ENCODE results near the gene SLC25A53.

DNA sequence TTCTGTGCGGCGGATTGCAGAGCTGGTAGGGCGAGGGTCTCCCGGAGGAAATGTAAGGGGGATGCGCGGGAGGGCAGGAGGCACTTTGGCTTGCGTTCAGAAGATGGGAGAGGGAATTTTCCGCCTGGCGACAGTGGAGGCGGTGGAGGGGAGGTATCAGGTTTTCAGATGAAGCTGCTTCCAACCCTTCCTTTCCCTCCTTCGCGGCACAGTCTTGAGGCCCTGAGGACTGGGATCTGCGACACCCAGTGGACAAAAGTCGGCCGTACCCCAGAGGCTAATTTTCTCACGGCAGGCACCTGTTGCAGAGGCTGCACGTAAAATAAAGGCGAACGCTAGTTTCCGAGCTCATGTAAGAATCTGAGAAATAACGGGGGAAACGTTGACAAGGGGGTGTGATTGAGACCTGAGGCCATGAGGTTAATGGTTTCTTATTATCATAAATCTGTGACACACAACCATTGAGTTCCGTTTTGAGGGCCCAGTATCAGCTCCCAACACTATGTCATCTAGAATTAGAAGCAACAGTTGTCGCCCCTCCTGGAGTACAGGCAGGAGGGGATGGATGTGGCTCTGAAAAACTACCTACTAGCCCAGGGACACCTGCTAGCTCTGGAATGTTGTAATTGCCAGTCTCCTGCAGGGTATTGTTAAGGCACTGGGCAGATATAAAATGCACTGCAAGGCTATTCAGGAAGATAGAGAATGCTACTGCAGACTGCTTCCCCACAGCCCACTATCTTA, 43.4 kb downstream of the SLC25A53 start:
- TF ChIP-seq, protein P1, sequence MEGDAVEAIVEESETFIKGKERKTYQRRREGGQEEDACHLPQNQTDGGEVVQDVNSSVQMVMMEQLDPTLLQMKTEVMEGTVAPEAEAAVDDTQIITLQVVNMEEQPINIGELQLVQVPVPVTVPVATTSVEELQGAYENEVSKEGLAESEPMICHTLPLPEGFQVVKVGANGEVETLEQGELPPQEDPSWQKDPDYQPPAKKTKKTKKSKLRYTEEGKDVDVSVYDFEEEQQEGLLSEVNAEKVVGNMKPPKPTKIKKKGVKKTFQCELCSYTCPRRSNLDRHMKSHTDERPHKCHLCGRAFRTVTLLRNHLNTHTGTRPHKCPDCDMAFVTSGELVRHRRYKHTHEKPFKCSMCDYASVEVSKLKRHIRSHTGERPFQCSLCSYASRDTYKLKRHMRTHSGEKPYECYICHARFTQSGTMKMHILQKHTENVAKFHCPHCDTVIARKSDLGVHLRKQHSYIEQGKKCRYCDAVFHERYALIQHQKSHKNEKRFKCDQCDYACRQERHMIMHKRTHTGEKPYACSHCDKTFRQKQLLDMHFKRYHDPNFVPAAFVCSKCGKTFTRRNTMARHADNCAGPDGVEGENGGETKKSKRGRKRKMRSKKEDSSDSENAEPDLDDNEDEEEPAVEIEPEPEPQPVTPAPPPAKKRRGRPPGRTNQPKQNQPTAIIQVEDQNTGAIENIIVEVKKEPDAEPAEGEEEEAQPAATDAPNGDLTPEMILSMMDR (IDR thresholded peaks at IDR 0.05 in 4 of 5, conservative IDR thresholded peaks at IDR 0.05 in 1 of 5) = peak in 3 of 5 experiments; percentile 31 to 56 (median 43)
- TF ChIP-seq POLR2A (IDR thresholded peaks at IDR 0.05) = no peak

Measured in gastrocnemius medialis (tissue), 4 donors.